DOHH2 (cell line): Measurements from ENCODE around the gene PPFIA3.
A peak's percentile ranks its signal among the peaks of the same experiment; 100 is the strongest.
"Not testable (repeated sequence)": the region's sequence is repeated elsewhere in the genome, so short reads cannot be mapped to it uniquely, and the experiment has no call there.

Experiments
- H3F3A ChIP-seq: fragments of 200-600 bp; sonication (generic), shearing (Covaris generic); 2 replicates; pipeline ENCODE4 v1.6.0; 2016; ENCODE audit warnings: antibody characterized with exemption, mild to moderate bottlenecking; ENCODE audit not compliant: control insufficient read depth, insufficient read depth
- H3K27ac ChIP-seq: fragments of 200-600 bp; sonication (generic); 2 replicates; pipeline ENCODE4 v1.5.1; 2014; ENCODE audit warnings: low read depth, mild to moderate bottlenecking, low read length, moderate library complexity
- H3K27me3 ChIP-seq: fragments of 200-600 bp; sonication (generic); 2 replicates; pipeline ENCODE4 v1.6.1; 2014; ENCODE audit warnings: mild to moderate bottlenecking, low read length, mixed read lengths; ENCODE audit not compliant: control insufficient read depth
- H3K36me3 ChIP-seq: fragments of 200-600 bp; sonication (generic); 2 replicates; pipeline ENCODE4 v1.6.1; 2014; ENCODE audit warnings: mild to moderate bottlenecking, low read length, moderate library complexity, mixed read lengths; ENCODE audit not compliant: control insufficient read depth
- H3K4me1 ChIP-seq: fragments of 200-600 bp; sonication (generic); 2 replicates; pipeline ENCODE4 v1.6.1; 2014; ENCODE audit warnings: mild to moderate bottlenecking, low read length, mixed read lengths; ENCODE audit not compliant: control insufficient read depth
- H3K4me2 ChIP-seq: fragments of 200-600 bp; sonication (generic); 2 replicates; pipeline ENCODE4 v1.6.0; 2014; ENCODE audit warnings: mild to moderate bottlenecking, low read length, moderate library complexity
- H3K4me3 ChIP-seq: fragments of 200-600 bp; sonication (generic); 2 replicates; pipeline ENCODE4 v1.5.1; 2014; ENCODE audit warnings: mild to moderate bottlenecking, low read length, mixed read lengths
- H3K79me2 ChIP-seq: fragments of 200-600 bp; sonication (generic); 2 replicates; pipeline ENCODE4 v1.6.1; 2014; ENCODE audit warnings: mild to moderate bottlenecking, low read length, mixed read lengths; ENCODE audit not compliant: control insufficient read depth
- H3K9me2 ChIP-seq: fragments of 200-600 bp; sonication (generic); replicated peaks from 2 replicates; pipeline ENCODE4 v1.6.1; 2014; ENCODE audit warnings: mild to moderate bottlenecking, low read length, mixed read lengths; ENCODE audit not compliant: control insufficient read depth
- H3K9me3 ChIP-seq: fragments of 200-600 bp; sonication (generic); 2 replicates; pipeline ENCODE4 v1.6.1; 2014; ENCODE audit warnings: antibody characterized with exemption, low read length, mixed read lengths; ENCODE audit not compliant: control insufficient read depth, insufficient read depth
- H4K20me1 ChIP-seq: fragments of 200-600 bp; sonication (generic); 2 replicates; pipeline ENCODE4 v1.6.0; 2014; ENCODE audit warnings: low read depth, mild to moderate bottlenecking, antibody characterized with exemption, low read length, moderate library complexity; ENCODE audit not compliant: control insufficient read depth, insufficient read depth
- EZH2phosphoT487 ChIP-seq: fragments of 200-600 bp; sonication (generic); IDR thresholded peaks from 2 replicates; pipeline ENCODE4 v1.6.1; 2017; ENCODE audit warnings: borderline replicate concordance, mild to moderate bottlenecking, antibody characterized with exemption, low read length, moderate library complexity, mixed read lengths
- TF ChIP-seq, protein P1 (sequence below): fragments of 200-600 bp; sonication (generic); IDR thresholded peaks from one replicate; pipeline ENCODE4 v1.5.1; 2014; ENCODE audit warnings: antibody characterized with exemption, mild to moderate bottlenecking, low read depth, low read length; ENCODE audit not compliant: poor library complexity, severe bottlenecking

The PPFIA3 gene

DNA sequence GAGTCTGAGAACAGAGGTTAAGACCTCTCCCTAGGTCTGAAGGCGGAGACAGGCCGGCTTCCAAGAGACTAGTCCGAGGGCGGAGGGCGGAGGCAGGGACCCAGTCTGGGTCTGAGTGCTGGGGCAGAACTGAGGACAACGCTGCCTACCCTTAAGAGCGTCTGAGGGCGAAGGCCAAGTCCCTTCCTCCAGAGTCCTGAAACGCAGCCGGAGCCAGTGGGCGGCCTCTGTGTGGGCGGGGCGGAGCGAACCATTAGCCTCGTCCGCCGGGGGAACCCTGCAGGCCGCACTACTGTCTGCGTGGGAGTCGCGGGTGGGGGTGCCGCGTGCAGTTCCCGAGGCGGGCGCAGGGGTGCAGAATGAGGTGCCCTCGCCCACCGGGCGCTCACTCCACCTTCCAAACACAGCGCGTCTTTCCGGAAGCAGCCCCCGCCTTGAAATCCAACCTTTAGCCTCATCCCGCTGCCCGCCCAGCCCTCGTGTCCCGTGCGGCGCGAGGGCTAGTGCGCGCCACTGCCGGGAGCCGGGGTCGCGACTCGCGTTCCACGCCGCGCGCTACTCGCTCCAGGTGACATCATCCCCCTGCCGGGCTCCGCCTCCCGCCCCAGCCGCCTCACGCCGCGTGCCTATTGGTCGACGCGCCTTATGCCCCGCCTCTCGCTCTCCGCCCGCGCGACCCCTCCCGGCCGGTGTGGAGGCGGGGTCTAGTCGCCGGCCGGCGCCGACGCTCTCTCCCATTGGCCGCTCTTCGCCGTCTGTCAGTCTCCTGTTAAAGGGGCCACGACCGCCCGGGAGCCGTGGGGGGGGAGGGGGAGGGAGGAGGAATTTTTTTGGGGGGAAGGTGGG is 556 bp upstream of the PPFIA3 start, which contains the start of gene C19orf73:
C19orf73 (minus strand) TSS at position 579 of the 846 bp plus-strand sequence; CDS start at position 458, 121 bp downstream.
- Histone ChIP-seq H3F3A (peaks cover 6% of the 10 kb centered on the region; the same call in 1 of the 2 replicates), H3K27me3 (peaks cover 18% of the 10 kb centered on the region), H3K36me3 (no peaks in the 10 kb centered on the region), H3K9me3 (no peaks in the 10 kb centered on the region), H3K27ac (peak within 1 kb of the TSS; percentile 63), H3K4me1 (peaks cover 33% of the 10 kb centered on the region), H4K20me1 (no peaks in the 10 kb centered on the region), H3K9me2 (no peaks in the 10 kb centered on the region), H3K4me2 (peak within 1 kb of the TSS; percentile 89), H3K79me2 (no peaks in the 10 kb centered on the region), H3K4me3 (peak within 1 kb of the TSS; percentile 79)
- TF ChIP-seq EZH2phosphoT487, result no peak
- TF ChIP-seq, protein P1, sequence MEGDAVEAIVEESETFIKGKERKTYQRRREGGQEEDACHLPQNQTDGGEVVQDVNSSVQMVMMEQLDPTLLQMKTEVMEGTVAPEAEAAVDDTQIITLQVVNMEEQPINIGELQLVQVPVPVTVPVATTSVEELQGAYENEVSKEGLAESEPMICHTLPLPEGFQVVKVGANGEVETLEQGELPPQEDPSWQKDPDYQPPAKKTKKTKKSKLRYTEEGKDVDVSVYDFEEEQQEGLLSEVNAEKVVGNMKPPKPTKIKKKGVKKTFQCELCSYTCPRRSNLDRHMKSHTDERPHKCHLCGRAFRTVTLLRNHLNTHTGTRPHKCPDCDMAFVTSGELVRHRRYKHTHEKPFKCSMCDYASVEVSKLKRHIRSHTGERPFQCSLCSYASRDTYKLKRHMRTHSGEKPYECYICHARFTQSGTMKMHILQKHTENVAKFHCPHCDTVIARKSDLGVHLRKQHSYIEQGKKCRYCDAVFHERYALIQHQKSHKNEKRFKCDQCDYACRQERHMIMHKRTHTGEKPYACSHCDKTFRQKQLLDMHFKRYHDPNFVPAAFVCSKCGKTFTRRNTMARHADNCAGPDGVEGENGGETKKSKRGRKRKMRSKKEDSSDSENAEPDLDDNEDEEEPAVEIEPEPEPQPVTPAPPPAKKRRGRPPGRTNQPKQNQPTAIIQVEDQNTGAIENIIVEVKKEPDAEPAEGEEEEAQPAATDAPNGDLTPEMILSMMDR, result no peak

DNA sequence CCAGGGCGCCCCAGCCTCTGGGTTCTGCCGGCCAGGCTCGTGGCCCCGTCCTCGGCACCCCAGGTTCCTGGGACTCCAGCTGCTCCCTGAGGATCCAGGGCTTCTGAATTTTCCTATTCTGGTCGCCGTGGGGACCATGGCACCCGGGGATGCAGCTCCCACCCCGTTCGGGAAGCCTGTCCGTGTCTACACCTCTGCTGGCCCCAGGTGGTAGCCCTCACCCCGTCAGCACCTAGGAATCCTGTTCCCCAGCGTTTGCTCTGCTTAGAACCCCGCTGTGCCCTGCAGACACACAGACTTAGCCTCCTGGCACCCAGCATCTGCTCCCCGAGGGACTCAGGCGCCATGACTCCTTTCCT is 960 bp downstream of the PPFIA3 start:
- Histone ChIP-seq H3K9me3 (no peaks in the 10 kb centered on the region), H3K9me2 (no peaks in the 10 kb centered on the region), H3K36me3 (no peaks in the 10 kb centered on the region), H4K20me1 (no peaks in the 10 kb centered on the region), H3K79me2 (no peaks in the 10 kb centered on the region), H3K27ac (no peak overlapping the region), H3K4me3 (peak overlapping the region; percentile 79), H3K27me3 (peaks cover 18% of the 10 kb centered on the region), H3K4me2 (peak overlapping the region; percentile 89), H3K4me1 (peaks cover 24% of the 10 kb centered on the region), H3F3A (peaks cover 5% of the 10 kb centered on the region; the same call in 1 of the 2 replicates)
- TF ChIP-seq, protein P1, result no peak
- TF ChIP-seq EZH2phosphoT487, result no peak

DNA sequence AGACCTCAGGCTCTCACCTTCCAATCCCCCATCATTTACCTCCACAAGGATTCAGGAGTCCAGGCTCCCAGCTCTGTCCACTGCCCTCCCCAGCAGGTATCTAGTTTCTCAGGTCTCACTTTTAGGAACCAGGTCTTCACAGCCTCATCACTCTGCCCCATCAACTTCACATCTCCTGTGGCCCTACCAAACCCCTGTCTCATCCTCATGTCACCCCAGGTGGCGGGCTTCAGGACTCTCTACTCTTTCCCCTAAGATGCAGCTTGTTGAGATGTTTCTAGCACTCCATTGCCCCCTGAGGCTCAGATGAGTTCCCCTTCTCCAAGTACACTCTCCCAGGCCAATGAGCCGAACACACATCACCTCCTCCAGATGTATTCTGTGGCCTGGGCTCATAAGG is 1.5 kb downstream of the PPFIA3 start:
- H4K20me1 ChIP-seq, result no peaks in the 10 kb centered on the region
- H3K4me3 ChIP-seq, result no peak overlapping the region
- H3K9me3 ChIP-seq, result no peaks in the 10 kb centered on the region
- 0 out of 2 replicates have a peak, but pooled peaks cover 3% of the 10 kb centered on the region for H3F3A ChIP-seq
- TF ChIP-seq EZH2phosphoT487, result no peak
- TF ChIP-seq, protein P1, result no peak
- H3K4me2 ChIP-seq, result no peak overlapping the region; the same call in 1 of the 2 replicates
- no peak overlapping the region for H3K27ac ChIP-seq
- no peaks in the 10 kb centered on the region for H3K36me3 ChIP-seq
- H3K9me2 ChIP-seq, result no peaks in the 10 kb centered on the region
- no peaks in the 10 kb centered on the region for H3K79me2 ChIP-seq
- H3K27me3 ChIP-seq, result peaks cover 18% of the 10 kb centered on the region
- peaks cover 24% of the 10 kb centered on the region for H3K4me1 ChIP-seq

DNA sequence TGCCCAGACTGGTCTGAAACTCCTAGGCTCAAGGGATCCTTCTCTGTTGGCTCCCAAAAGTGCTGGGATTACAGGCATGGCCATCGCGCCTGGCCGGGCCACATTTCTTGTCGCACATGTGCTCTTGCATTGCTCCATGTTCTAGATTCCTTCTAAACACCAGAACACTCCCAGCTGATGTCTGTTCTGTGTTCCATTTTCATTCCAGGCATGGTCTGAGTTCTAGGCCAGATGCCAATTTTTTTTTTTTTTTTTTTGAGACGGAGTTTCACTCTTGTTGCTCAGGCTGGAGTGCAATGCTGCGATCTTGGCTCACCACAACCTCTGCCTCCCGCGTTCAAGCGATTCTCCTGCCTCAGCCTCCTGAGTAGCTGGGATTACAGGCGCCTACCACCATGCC is 2.5 kb downstream of the PPFIA3 start:
- H4K20me1 ChIP-seq, H3K4me3 ChIP-seq, H3K4me2 ChIP-seq, H3K9me3 ChIP-seq, H3K36me3 ChIP-seq, H3K9me2 ChIP-seq, H3K27ac ChIP-seq, H3F3A ChIP-seq, H3K79me2 ChIP-seq: not testable (repeated sequence)
- peaks cover 20% of the 10 kb centered on the region for H3K4me1 ChIP-seq
- H3K27me3 ChIP-seq, result peaks cover 18% of the 10 kb centered on the region

DNA sequence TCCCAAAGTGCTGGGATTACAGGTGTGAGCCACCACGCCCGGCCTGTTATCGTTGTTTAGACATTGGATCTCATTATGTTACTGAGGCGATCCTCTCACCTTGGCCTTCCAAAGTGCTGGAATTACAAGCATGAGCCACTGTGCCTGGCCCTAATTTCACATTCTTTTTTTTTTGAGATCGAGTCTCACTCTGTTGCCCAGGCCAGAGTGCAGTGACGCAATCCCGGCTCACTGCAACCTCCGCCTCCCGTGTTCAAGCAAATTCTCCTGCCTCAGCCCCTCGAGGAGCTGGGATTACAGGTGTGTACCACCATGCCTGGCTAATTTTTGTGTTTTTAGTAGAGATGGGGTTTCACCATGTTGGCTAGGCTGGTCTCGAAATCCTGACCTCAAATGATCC is 3.9 kb downstream of the PPFIA3 start:
- not testable (repeated sequence) for H3K4me3 ChIP-seq, H3K9me3 ChIP-seq, H3F3A ChIP-seq, H3K4me2 ChIP-seq, H3K36me3 ChIP-seq, H3K9me2 ChIP-seq, H3K27ac ChIP-seq, H4K20me1 ChIP-seq, H3K79me2 ChIP-seq
- peaks cover 18% of the 10 kb centered on the region for H3K27me3 ChIP-seq
- H3K4me1 ChIP-seq, result peaks cover 16% of the 10 kb centered on the region
